DND-41 (cell line): ENCODE measurements around the gene ELOVL5.

Experiments used
- ATAC-seq: fragments of 200-7000 bp; cut with Tn5 transposase; 3 replicates; pipeline ENCODE4 v1.9.1; 2021; ENCODE audit warnings: low read depth; ENCODE audit not compliant: insufficient read depth
- DNase-seq: peaks from one replicate; pipeline ENCODE4 v3.0.0-alpha.2; 2020
- H2AFZ ChIP-seq: 2 replicates; pipeline ENCODE4 v1.6.0; 2012; ENCODE audit warnings: low read depth, low read length
- H3K27ac ChIP-seq: 2 replicates; pipeline ENCODE4 v1.5.1; 2012; ENCODE audit warnings: low read length, inconsistent platforms
- H3K27me3 ChIP-seq: fragments of 200-600 bp; sonication (generic); 2 replicates; pipeline ENCODE4 v1.6.0; 2012; ENCODE audit warnings: low read length, mild to moderate bottlenecking, inconsistent platforms; ENCODE audit not compliant: insufficient read depth, poor library complexity
- H3K36me3 ChIP-seq: 2 replicates; pipeline ENCODE4 v1.5.1; 2012; ENCODE audit warnings: low read length, inconsistent platforms; ENCODE audit not compliant: insufficient read depth
- H3K4me1 ChIP-seq: 2 replicates; pipeline ENCODE4 v1.5.1; 2012; ENCODE audit warnings: mild to moderate bottlenecking, low read length; ENCODE audit not compliant: insufficient read depth
- H3K4me2 ChIP-seq: 2 replicates; pipeline ENCODE4 v1.6.0; 2012; ENCODE audit warnings: mild to moderate bottlenecking, moderate library complexity, low read length, inconsistent platforms; ENCODE audit not compliant: insufficient read depth
- H3K4me3 ChIP-seq, 2 experiments: fragments of 200-600 bp in 1 of 2; shearing (Covaris generic) in 1 of 2; 2 replicates each; pipeline ENCODE4 v1.5.1; 2012 to 2016; ENCODE audit warnings: inconsistent platforms in 2 of 2, low read length in 2 of 2, mild to moderate bottlenecking in 2 of 2, low read depth in 1 of 2, moderate library complexity in 1 of 2
- H3K79me2 ChIP-seq: 2 replicates; pipeline ENCODE4 v1.6.0; 2012; ENCODE audit warnings: low read length, inconsistent platforms; ENCODE audit not compliant: insufficient read depth
- H3K9ac ChIP-seq: 2 replicates; pipeline ENCODE4 v1.6.0; 2012; ENCODE audit warnings: low read depth, mild to moderate bottlenecking, inconsistent platforms, low read length, moderate library complexity
- H3K9me3 ChIP-seq: 2 replicates; pipeline ENCODE4 v1.5.1; 2012; ENCODE audit warnings: low read length, moderate library complexity, mild to moderate bottlenecking, inconsistent platforms; ENCODE audit not compliant: insufficient read depth, severe bottlenecking
- H4K20me1 ChIP-seq: 2 replicates; pipeline ENCODE4 v1.6.0; 2012; ENCODE audit warnings: low read length; ENCODE audit not compliant: insufficient read depth
- CTCF ChIP-seq: IDR thresholded peaks from 2 replicates; pipeline ENCODE4 v1.5.1; 2012; ENCODE audit warnings: borderline replicate concordance, low read length, moderate library complexity, mild to moderate bottlenecking; ENCODE audit not compliant: poor library complexity, severe bottlenecking; ENCODE audit errors: extremely low read depth
- EZH2 ChIP-seq: IDR thresholded peaks from 3 replicates; pipeline ENCODE4 v1.6.1; 2012; ENCODE audit warnings: borderline replicate concordance, low read depth, mild to moderate bottlenecking, moderate library complexity, low read length, inconsistent platforms; ENCODE audit not compliant: severe bottlenecking

ELOVL5 gene

GRCh38 chr6:53359095-53359842 lies 10.5 kb upstream of the ELOVL5 start:
- TF ChIP-seq CTCF, result no peak
- TF ChIP-seq EZH2, result no peak
- peak overlapping the region; percentile 72 for H2AFZ ChIP-seq
- peak overlapping the region; percentile 99 for H3K27ac ChIP-seq

DNA sequence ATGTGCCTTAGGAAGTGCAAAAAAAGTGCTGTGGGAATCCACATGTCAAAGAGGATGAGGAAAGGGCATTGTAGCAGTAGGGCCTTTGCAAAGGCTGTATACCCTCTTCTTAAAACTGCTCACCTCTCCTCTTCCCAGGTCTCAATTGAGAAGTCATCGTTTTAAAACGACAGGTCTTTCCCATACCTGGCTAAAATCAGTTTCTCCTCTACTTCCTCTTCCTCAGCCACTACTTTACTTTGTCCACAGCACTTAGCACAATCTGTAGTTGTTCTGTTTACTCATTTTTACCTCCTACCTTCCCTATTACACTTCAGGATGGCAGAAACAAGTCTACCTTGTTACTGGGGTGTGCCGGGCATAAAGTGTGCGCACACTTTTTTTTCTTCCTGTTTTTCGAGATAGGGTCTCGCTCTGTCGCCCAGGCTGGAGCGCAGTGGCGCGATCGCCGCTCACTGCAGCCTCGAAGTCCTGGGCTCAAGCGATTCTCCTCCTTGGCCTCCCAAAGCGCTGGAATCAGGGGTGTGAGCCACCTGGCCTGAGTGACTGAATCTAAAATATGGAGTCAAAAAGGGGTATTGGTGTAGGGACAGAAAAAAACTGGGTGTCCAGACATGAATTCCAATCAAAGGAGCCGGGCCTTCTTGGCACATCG lies 9.8 kb upstream of the ELOVL5 start:
- Histone ChIP-seq H4K20me1 (no peaks in the 10 kb centered on the region), H3K79me2 (peaks cover 8% of the 10 kb centered on the region), H3K9me3 (no peaks in the 10 kb centered on the region), H3K36me3 (no peaks in the 10 kb centered on the region), H3K4me2 (peak overlapping the region; percentile 70), H3K27me3 (no peaks in the 10 kb centered on the region), H3K9ac (peak overlapping the region; percentile 94), H3K27ac (peak overlapping the region; percentile 99), H3K4me1 (peaks cover 52% of the 10 kb centered on the region), H3K4me3 (peak overlapping the region; percentile 16 to 62; a peak in 3 of 4 replicates), H2AFZ (peak overlapping the region; percentile 72)
- no peak for DNase-seq
- TF ChIP-seq CTCF, result no peak
- TF ChIP-seq EZH2, result no peak
- ATAC-seq, result no peak

More at GRCh38 chr6:53359095-53359842, 10.5 kb upstream of the ELOVL5 start:
- DNase-seq (peak; percentile 94), ATAC-seq (peak; percentile 87)
- Histone ChIP-seq H3K9me3 (no peaks in the 10 kb centered on the region), H3K4me2 (peak overlapping the region; percentile 70), H3K27me3 (no peaks in the 10 kb centered on the region), H4K20me1 (no peaks in the 10 kb centered on the region), H3K36me3 (no peaks in the 10 kb centered on the region), H3K4me3 (peak overlapping the region; percentile 29 to 62), H3K9ac (peak overlapping the region; percentile 94), H3K79me2 (peaks cover 8% of the 10 kb centered on the region), H3K4me1 (peaks cover 52% of the 10 kb centered on the region)

- H3K9ac ChIP-seq, result peak overlapping the region; percentile 94; the same call in 1 of the 2 replicates
- no peaks in the 10 kb centered on the region for H3K36me3 ChIP-seq
- peak overlapping the region; percentile 99 for H3K27ac ChIP-seq
- H3K9me3 ChIP-seq, result no peaks in the 10 kb centered on the region
- TF ChIP-seq CTCF, result no peak
- no peak for TF ChIP-seq EZH2
- H4K20me1 ChIP-seq, result no peaks in the 10 kb centered on the region
- H3K79me2 ChIP-seq, result peaks cover 8% of the 10 kb centered on the region
- H3K4me2 ChIP-seq, result no peak overlapping the region
- H3K4me1 ChIP-seq, result peaks cover 44% of the 10 kb centered on the region
- ATAC-seq (no peak), DNase-seq (no peak)
- no peak overlapping the region for H3K4me3 ChIP-seq
- H3K27me3 ChIP-seq, result no peaks in the 10 kb centered on the region
- H2AFZ ChIP-seq, result no peak overlapping the region
Observed at GRCh38 chr6:53357576-53358360, 9.0 kb upstream of the ELOVL5 start.
